IMR-90 (cell line): ENCODE data around the gene MERTK. TPM values are rescaled to one million over a fixed set of nuclear protein-coding genes. Genes with fewer than 3 reads are reported as not detected.

ENCODE experiments used
- ATAC-seq: fragments of 200-7000 bp; cut with Tn5 transposase; 2 replicates; pipeline ENCODE4 v1.9.1; 2020; ENCODE audit warnings: low read depth, mild to moderate bottlenecking, moderate library complexity
- BruUV-seq: library from RNA; stranded (reverse); fragments of 400-500 nt; replicated peaks from 2 replicates; lab custom pipeline; 2021; lab: Mats Ljungman, UMichigan
- CTCF ChIA-PET: fragments of 300-600 bp; formaldehyde crosslinking; extraction: SDS; loops from one replicate; lab custom pipeline; 2021; ENCODE audit warnings: antibody characterized with exemption; lab: Yijun Ruan, JAX
- POLR2A ChIA-PET: fragments of 300-600 bp; sonication (Branson Sonifier 250); formaldehyde crosslinking; loops from one replicate; lab custom pipeline; 2022; ENCODE audit warnings: antibody characterized with exemption; ENCODE audit not compliant: unreplicated experiment; lab: Charles Lee
- DNase-seq: peaks from one replicate; pipeline ENCODE4 v3.0.0; 2013
- H2AFZ ChIP-seq: replicated peaks from 2 replicates; pipeline ENCODE3; 2013; ENCODE audit warnings: low read length, mild to moderate bottlenecking; ENCODE audit not compliant: poor library complexity
- H2AK5ac ChIP-seq: 2 replicates; pipeline ENCODE4 v1.6.1; 2013; ENCODE audit warnings: low read depth, low read length, inconsistent platforms
- H2AK9ac ChIP-seq: replicated peaks from 2 replicates; pipeline ENCODE3; 2013; ENCODE audit warnings: mild to moderate bottlenecking, low read depth, low read length, moderate library complexity; ENCODE audit not compliant: poor library complexity
- H2BK120ac ChIP-seq: 2 replicates; pipeline ENCODE4 v1.6.1; 2013; ENCODE audit warnings: low read depth, low read length, inconsistent platforms
- H2BK15ac ChIP-seq: 3 replicates; pipeline ENCODE4 v1.6.1; 2013; ENCODE audit warnings: low read depth, low read length, inconsistent platforms
- H2BK20ac ChIP-seq: 2 replicates; pipeline ENCODE4 v1.6.1; 2013; ENCODE audit warnings: low read depth, mild to moderate bottlenecking, inconsistent platforms, low read length, moderate library complexity
- H2BK5ac ChIP-seq: 2 replicates; pipeline ENCODE4 v1.6.1; 2013; ENCODE audit warnings: mild to moderate bottlenecking, low read depth, low read length, inconsistent platforms; ENCODE audit not compliant: poor library complexity, severe bottlenecking
- H3K14ac ChIP-seq: replicated peaks from 2 replicates; pipeline ENCODE4 v1.6.1; 2013; ENCODE audit warnings: low read depth, low read length, inconsistent platforms
- H3K18ac ChIP-seq: 2 replicates; pipeline ENCODE4 v1.6.1; 2013; ENCODE audit warnings: low read depth, low read length, control low read depth
- H3K23ac ChIP-seq: 2 replicates; pipeline ENCODE4 v1.6.1; 2013; ENCODE audit warnings: low read depth, low read length, inconsistent platforms
- H3K27ac ChIP-seq: 2 replicates; pipeline ENCODE4 v1.5.1; 2013; ENCODE audit warnings: mild to moderate bottlenecking, control low read depth, low read length; ENCODE audit not compliant: insufficient read depth
- H3K27me3 ChIP-seq: 2 replicates; pipeline ENCODE4 v1.6.1; 2013; ENCODE audit warnings: low read length; ENCODE audit not compliant: control insufficient read depth, insufficient read depth
- H3K36me3 ChIP-seq: 2 replicates; pipeline ENCODE4 v1.6.1; 2013; ENCODE audit warnings: low read length, mixed read lengths; ENCODE audit not compliant: control insufficient read depth, insufficient read depth
- H3K4ac ChIP-seq: 2 replicates; pipeline ENCODE4 v1.6.1; 2013; ENCODE audit warnings: low read depth, low read length, inconsistent platforms
- H3K4me1 ChIP-seq: 2 replicates; pipeline ENCODE4 v1.6.1; 2013; ENCODE audit warnings: low read length, mixed read lengths; ENCODE audit not compliant: control insufficient read depth, insufficient read depth
- H3K4me2 ChIP-seq: 2 replicates; pipeline ENCODE4 v1.6.1; 2013; ENCODE audit warnings: low read depth, mild to moderate bottlenecking, control low read depth, low read length, moderate library complexity
- H3K4me3 ChIP-seq: 2 replicates; pipeline ENCODE4 v1.5.1; 2013; ENCODE audit warnings: low read depth, mild to moderate bottlenecking, control low read depth, low read length, moderate library complexity; ENCODE audit not compliant: insufficient read depth
- H3K56ac ChIP-seq: 2 replicates; pipeline ENCODE4 v1.6.1; 2013; ENCODE audit warnings: low read length, inconsistent platforms; ENCODE audit not compliant: insufficient read depth; ENCODE audit errors: extremely low read depth
- H3K79me1 ChIP-seq, 2 experiments: 2 replicates each; pipeline ENCODE4 v1.6.1; 2013; ENCODE audit warnings: low read length in 2 of 2, inconsistent platforms in 1 of 2, low read depth in 1 of 2
- H3K9ac ChIP-seq: 2 replicates; pipeline ENCODE4 v1.6.1; 2013; ENCODE audit warnings: low read depth, low read length, control low read depth
- H3K9me1 ChIP-seq: 2 replicates; pipeline ENCODE4 v1.6.1; 2013; ENCODE audit warnings: low read length, inconsistent platforms; ENCODE audit not compliant: insufficient read depth
- H3K9me3 ChIP-seq: 2 replicates; pipeline ENCODE4 v1.6.1; 2013; ENCODE audit warnings: low read length; ENCODE audit not compliant: control insufficient read depth, insufficient read depth
- H4K20me1 ChIP-seq: 2 replicates; pipeline ENCODE4 v1.6.1; 2013; ENCODE audit warnings: low read length, inconsistent platforms; ENCODE audit not compliant: insufficient read depth
- H4K5ac ChIP-seq: 2 replicates; pipeline ENCODE4 v1.6.1; 2013; ENCODE audit warnings: mild to moderate bottlenecking, low read depth, low read length, control low read depth
- H4K8ac ChIP-seq, 2 experiments: 2 replicates each; pipeline ENCODE4 v1.6.1; 2013; ENCODE audit warnings: low read depth in 2 of 2, low read length in 2 of 2, control low read depth in 1 of 2, inconsistent platforms in 1 of 2
- H4K91ac ChIP-seq: 2 replicates; pipeline ENCODE4 v1.6.1; 2013; ENCODE audit warnings: low read depth, low read length, inconsistent platforms; ENCODE audit not compliant: insufficient read depth
- BHLHE40 ChIP-seq: fragments of 150-350 bp; IDR thresholded peaks from 2 replicates; pipeline ENCODE4 v1.6.1; 2016; ENCODE audit warnings: mild to moderate bottlenecking, low read depth, low read length
- CEBPB ChIP-seq: IDR thresholded peaks from 2 replicates; pipeline ENCODE4 v1.6.1; 2012; ENCODE audit warnings: low read depth, low read length, improper control_type of control experiment
- CHD1 ChIP-seq: IDR thresholded peaks from 2 replicates; pipeline ENCODE4 v1.6.1; 2012; ENCODE audit warnings: low read depth, low read length, improper control_type of control experiment
- FOS ChIP-seq: fragments of 150-350 bp; IDR thresholded peaks from 2 replicates; pipeline ENCODE4 v1.6.1; 2016; ENCODE audit warnings: low read depth, low read length
- MAFK ChIP-seq: IDR thresholded peaks from 2 replicates; pipeline ENCODE4 v1.6.1; 2012; ENCODE audit warnings: low read depth, low read length, improper control_type of control experiment
- MAZ ChIP-seq: IDR thresholded peaks from 2 replicates; pipeline ENCODE4 v1.6.1; 2012; ENCODE audit warnings: low read depth, mild to moderate bottlenecking, low read length, improper control_type of control experiment, moderate library complexity, borderline replicate concordance
- MXI1 ChIP-seq: IDR thresholded peaks from 2 replicates; pipeline ENCODE4 v1.6.1; 2012; ENCODE audit warnings: low read depth, mild to moderate bottlenecking, low read length, moderate library complexity, borderline replicate concordance
- NFE2L2 ChIP-seq: fragments of 150-350 bp; IDR thresholded peaks from 2 replicates; pipeline ENCODE4 v1.6.1; 2016; ENCODE audit warnings: low read depth, mild to moderate bottlenecking, low read length
- POLR2A ChIP-seq: IDR thresholded peaks from 2 replicates; pipeline ENCODE4 v1.6.1; 2012; ENCODE audit warnings: mild to moderate bottlenecking, low read depth, low read length
- RAD21 ChIP-seq: IDR thresholded peaks from 2 replicates; pipeline ENCODE4 v1.6.1; 2012; ENCODE audit warnings: low read length, improper control_type of control experiment
- RCOR1 ChIP-seq: IDR thresholded peaks from 2 replicates; pipeline ENCODE4 v1.6.1; 2012; ENCODE audit warnings: mild to moderate bottlenecking, low read length, improper control_type of control experiment; ENCODE audit not compliant: insufficient replicate concordance
- RFX5 ChIP-seq: IDR thresholded peaks from 2 replicates; pipeline ENCODE4 v1.8.0; 2012; ENCODE audit warnings: low read depth, mild to moderate bottlenecking, low read length, moderate library complexity
- SMC3 ChIP-seq: fragments of 150-350 bp; IDR thresholded peaks from 2 replicates; pipeline ENCODE4 v1.6.1; 2016; ENCODE audit warnings: low read depth, mild to moderate bottlenecking, antibody characterized with exemption, low read length, moderate library complexity
- WGBS, 2 experiments: methylation state at CpG; one replicate each; pipeline versions ENCODE4 v1.1.5 to v1.1.7; 2013; ENCODE audit warnings: missing lambda C conversion rate in 2 of 2; ENCODE audit not compliant: insufficient read length in 1 of 2; ENCODE audit errors: extremely low coverage in 2 of 2; 5-methylcytosine and 5-hydroxymethylcytosine counted together
- dilution Hi-C: fragments of 300-500 bp; cut with HindIII; formaldehyde crosslinking; loops from one replicate; pipeline ENCODE4 v1.14.3; 2018; ENCODE audit warnings: low sequenced_read_pairs; ENCODE audit not compliant: unreplicated experiment
- in situ Hi-C: fragments of 300-500 bp; cut with MboI; formaldehyde crosslinking; loops from 3 replicates; pipeline ENCODE4 v1.14.3; 2019; ENCODE audit warnings: low sequenced_read_pairs, inconsistent platforms, mixed read lengths
- intact Hi-C: fragments of 100-400 bp; cut with micrococcal nuclease; formaldehyde crosslinking; loops from 2 replicates; pipeline ENCODE4 v1.10.0; 2022
- polyA plus RNA-seq, 3 experiments: library from polyadenylated mRNA; depleted of rRNA; stranded (reverse); fragments of >200 nt; gene quantifications; 2 replicates each; pipeline ENCODE4 v1.2.3, GENCODE V29; 2012; ENCODE audit warnings: low replicate concordance in 1 of 3
- total RNA-seq: library from RNA; depleted of rRNA; stranded (reverse); fragments of >200 nt; gene quantifications from 2 replicates; pipeline ENCODE4 v1.2.3, GENCODE V29; 2012
- TF ChIP-seq, protein P1 (sequence below): fragments of 150-350 bp; IDR thresholded peaks from 2 replicates; pipeline ENCODE4 v1.6.1; 2017; ENCODE audit warnings: mild to moderate bottlenecking, antibody characterized with exemption, low read length, low read depth
- TF ChIP-seq, protein P2 (sequence below): fragments of 150-350 bp; IDR thresholded peaks from 2 replicates; pipeline ENCODE4 v1.6.1; 2016; ENCODE audit warnings: low read depth, mild to moderate bottlenecking, low read length, moderate library complexity, borderline replicate concordance
- TF ChIP-seq, protein P3 (sequence below): conservative IDR thresholded peaks from 2 replicates; pipeline ENCODE4 v1.5.1; 2012; ENCODE audit warnings: mild to moderate bottlenecking, low read depth, low read length, improper control_type of control experiment

MERTK gene
- total and polyA plus RNA-seq, 2 of the 4 experiments (the other 2 are of a cell fraction) = 0.36 to 0.62 TPM

- DNase-seq = no peak
- Histone ChIP-seq H3K14ac (no peak overlapping the region), H3K4me2 (no peak overlapping the region), H2AFZ (no peak overlapping the region), H2BK20ac (no peak overlapping the region), H3K9ac (no peak overlapping the region), H4K5ac (no peak overlapping the region), H3K9me1 (no peaks in the 10 kb centered on the region), H2BK5ac (no peak overlapping the region), H3K18ac (no peak overlapping the region), H2AK9ac (no peak overlapping the region), H3K4me3 (no peak overlapping the region), H3K9me3 (no peaks in the 10 kb centered on the region), H4K20me1 (no peaks in the 10 kb centered on the region; the same call in 1 of the 2 replicates), H3K4me1 (peaks cover 8% of the 10 kb centered on the region), H3K4ac (no peak overlapping the region), H3K27ac (no peak overlapping the region), H3K23ac (no peak overlapping the region), H2BK15ac (no peak overlapping the region), H4K8ac (no peak overlapping the region), H2AK5ac (no peak overlapping the region), H3K36me3 (no peaks in the 10 kb centered on the region), H3K56ac (no peak overlapping the region), H3K79me1 (no peaks in the 10 kb centered on the region), H4K91ac (no peak overlapping the region), H3K27me3 (peaks cover 4% of the 10 kb centered on the region; the same call in 1 of the 2 replicates), H2BK120ac (no peak overlapping the region)
- dilution Hi-C loops (no loop called here), intact Hi-C loops (no loop called here), in situ Hi-C loops (no loop called here)
- no peak for ATAC-seq
- TF ChIP-seq POLR2A (no peak), RFX5 (no peak), MXI1 (no peak), SMC3 (no peak), CEBPB (no peak), MAZ (no peak), NFE2L2 (no peak), BHLHE40 (no peak), RAD21 (no peak), CHD1 (no peak), RCOR1 (no peak), MAFK (no peak), FOS (no peak)
- TF ChIP-seq, protein P1, sequence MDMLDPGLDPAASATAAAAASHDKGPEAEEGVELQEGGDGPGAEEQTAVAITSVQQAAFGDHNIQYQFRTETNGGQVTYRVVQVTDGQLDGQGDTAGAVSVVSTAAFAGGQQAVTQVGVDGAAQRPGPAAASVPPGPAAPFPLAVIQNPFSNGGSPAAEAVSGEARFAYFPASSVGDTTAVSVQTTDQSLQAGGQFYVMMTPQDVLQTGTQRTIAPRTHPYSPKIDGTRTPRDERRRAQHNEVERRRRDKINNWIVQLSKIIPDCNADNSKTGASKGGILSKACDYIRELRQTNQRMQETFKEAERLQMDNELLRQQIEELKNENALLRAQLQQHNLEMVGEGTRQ = no peak
- TF ChIP-seq, protein P2, sequence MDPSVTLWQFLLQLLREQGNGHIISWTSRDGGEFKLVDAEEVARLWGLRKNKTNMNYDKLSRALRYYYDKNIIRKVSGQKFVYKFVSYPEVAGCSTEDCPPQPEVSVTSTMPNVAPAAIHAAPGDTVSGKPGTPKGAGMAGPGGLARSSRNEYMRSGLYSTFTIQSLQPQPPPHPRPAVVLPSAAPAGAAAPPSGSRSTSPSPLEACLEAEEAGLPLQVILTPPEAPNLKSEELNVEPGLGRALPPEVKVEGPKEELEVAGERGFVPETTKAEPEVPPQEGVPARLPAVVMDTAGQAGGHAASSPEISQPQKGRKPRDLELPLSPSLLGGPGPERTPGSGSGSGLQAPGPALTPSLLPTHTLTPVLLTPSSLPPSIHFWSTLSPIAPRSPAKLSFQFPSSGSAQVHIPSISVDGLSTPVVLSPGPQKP = no peak
- TF ChIP-seq, protein P3, sequence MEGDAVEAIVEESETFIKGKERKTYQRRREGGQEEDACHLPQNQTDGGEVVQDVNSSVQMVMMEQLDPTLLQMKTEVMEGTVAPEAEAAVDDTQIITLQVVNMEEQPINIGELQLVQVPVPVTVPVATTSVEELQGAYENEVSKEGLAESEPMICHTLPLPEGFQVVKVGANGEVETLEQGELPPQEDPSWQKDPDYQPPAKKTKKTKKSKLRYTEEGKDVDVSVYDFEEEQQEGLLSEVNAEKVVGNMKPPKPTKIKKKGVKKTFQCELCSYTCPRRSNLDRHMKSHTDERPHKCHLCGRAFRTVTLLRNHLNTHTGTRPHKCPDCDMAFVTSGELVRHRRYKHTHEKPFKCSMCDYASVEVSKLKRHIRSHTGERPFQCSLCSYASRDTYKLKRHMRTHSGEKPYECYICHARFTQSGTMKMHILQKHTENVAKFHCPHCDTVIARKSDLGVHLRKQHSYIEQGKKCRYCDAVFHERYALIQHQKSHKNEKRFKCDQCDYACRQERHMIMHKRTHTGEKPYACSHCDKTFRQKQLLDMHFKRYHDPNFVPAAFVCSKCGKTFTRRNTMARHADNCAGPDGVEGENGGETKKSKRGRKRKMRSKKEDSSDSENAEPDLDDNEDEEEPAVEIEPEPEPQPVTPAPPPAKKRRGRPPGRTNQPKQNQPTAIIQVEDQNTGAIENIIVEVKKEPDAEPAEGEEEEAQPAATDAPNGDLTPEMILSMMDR = no peak
- no TSS peak for BruUV-seq
- POLR2A ChIA-PET = no interaction called here
- 85% methylated on average over 4 of the region's 4 CpGs; no CpG with 5 or more reads in 1 of the 2 experiments for WGBS, 2 experiments
- CTCF ChIA-PET = no interaction called here
These were observed 50.4 kb downstream of the MERTK start for GRCh38 chr2:111948832-111949231.
